Right renal cortex interstitium (tissue), 3 donors: ENCODE measurements around the gene LRRC74B. TPM values are rescaled to one million over a fixed set of nuclear protein-coding genes. Genes with fewer than 3 reads are reported as not detected.
A peak's percentile ranks its signal among the peaks of the same experiment; 100 is the strongest.

Source experiments
- DNase-seq, 3 donors: peaks; one replicate each; pipeline ENCODE4 v3.0.0-alpha.2; 2013; ENCODE audit warnings: low read depth in 3 of 3, low spot score in 2 of 3
- polyA plus RNA-seq, 3 donors: library from polyadenylated mRNA; unstranded; fragments of 120-200 nt; gene quantifications; one replicate each; pipeline ENCODE4 v1.2.1, GENCODE V29; 2013; ENCODE audit not compliant: insufficient read length in 3 of 3

LRRC74B gene
- polyA plus RNA-seq, 3 donors: 0.07 to 0.20 (median 0.11) TPM

GRCh38 chr22:21099578-21099977 is 53.8 kb downstream of the LRRC74B start:
- no peak for DNase-seq

DNA sequence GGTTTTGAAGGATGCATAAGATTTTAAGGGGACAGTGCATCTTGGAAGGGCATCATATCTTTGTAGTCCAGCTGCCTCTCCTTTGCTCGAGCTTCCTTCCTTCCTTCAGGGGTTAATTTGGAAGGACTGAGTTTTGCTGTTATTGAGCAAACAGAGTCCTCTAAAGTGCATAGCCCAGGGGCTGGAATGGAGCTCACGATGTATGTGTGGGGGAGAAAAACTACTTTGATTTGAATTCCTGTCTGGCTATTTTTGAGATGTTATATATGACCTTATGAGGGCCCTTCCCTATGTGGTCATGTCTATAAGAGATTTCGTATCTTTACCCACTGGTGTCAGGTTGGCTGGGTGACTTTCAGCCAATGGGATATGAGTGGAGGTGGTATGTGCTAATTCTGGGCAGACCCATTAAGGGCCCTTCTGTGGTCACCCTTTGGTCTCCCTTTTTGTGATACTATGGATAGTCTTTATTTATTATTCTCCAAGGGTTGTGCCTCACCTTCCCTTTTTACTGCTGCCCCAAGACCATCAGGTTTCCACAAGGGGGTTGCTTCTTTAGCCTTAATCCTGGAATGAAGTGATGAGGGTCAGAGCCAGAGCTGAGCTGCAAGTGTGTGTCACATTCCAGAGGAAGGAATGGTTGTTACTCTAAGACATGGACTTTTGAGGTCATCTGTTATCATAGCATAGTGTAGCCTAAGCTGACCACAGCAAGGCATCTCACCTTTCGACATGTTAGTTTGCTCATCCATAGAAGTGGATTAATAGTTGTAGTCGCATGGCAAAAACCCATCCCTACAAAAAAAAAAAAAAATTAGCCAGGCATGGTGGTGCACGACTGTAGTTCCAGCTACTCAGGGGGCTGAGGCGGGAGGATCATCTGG is 54.6 kb downstream of the LRRC74B start:
- no peak for DNase-seq

DNA sequence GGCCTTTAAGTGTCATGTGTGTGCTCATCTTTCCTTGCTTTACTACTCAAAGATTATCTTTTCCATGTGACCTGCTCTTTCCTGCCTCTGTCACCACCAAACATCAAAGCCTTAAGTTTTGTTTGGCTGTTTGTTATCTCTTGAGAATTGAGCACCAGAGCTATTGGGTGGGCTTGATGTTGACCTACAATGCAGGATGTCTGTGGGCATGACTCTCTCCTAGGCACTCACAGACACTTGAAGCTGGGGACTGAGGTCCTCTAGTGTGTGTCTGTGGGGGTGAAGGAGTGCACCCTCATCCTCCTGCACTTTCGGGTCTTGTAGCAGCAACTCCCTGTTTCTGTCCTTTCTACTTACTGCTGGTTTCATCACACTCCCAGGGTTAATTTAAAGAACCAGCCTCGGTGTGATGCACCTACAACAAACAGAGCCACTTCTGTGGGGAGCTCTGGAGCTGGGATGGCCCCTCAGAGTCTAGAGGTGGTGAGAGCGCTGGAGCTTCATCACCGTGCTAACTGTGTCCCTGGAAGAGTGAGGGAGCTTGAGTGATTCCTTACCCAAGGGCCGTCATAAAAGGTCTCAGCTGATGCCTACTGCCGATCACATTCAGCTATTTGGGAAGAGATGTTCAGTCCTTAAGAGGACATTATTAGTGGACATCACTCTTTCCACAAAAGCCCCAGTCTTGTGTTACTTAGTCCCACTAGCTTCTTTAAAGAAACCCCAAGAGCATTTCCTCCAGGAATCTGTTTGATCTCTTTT is 56.3 kb downstream of the LRRC74B start:
- DNase-seq: no peak

- peak; percentile 36 to 63 (median 53) for DNase-seq
Observed at GRCh38 chr22:21102659-21103267, 57.0 kb downstream of the LRRC74B start.

GRCh38 chr22:21103633-21104032 is 57.9 kb downstream of the LRRC74B start:
- no peak for DNase-seq

- no peak for DNase-seq
Observed at GRCh38 chr22:21104126-21104691, 58.5 kb downstream of the LRRC74B start.

DNA sequence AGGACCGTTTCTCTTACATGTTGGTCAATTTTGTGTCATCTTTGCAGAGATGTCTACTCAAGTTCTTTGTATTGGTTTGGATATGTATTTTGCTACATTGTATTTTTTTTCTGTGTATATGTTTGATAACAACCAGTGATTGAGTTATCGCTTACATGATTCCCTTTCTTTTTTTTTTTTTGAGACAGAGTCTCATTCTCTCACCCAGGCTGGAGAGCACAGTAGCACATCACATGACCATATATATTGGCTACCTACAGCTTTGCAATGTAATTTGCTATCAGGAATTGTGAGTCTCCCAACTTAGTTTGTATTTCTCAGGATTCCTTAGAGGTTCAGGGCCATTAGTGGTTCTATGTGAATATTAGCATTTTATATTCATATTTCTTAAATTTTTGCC is 59.5 kb downstream of the LRRC74B start:
- DNase-seq: no peak

DNA sequence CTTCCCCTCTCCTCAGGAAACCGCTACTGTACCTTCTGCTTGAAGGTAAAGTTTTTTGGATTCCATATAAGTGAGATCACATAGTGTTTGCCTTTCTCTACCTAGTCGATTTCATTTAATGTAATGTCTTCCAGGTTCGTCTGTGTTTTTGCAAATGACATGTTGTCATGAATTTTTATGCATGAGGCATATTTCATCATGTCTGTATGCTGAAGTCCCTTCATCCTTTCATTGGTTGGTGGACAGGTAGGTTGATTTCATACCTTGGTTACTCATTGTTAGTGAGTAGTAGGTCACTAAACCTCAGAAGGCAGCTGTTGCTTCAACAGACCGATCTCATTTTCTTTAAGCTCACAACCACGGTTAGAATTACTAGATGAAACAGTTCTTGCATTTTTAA is 60.3 kb downstream of the LRRC74B start:
- DNase-seq: no peak

DNA sequence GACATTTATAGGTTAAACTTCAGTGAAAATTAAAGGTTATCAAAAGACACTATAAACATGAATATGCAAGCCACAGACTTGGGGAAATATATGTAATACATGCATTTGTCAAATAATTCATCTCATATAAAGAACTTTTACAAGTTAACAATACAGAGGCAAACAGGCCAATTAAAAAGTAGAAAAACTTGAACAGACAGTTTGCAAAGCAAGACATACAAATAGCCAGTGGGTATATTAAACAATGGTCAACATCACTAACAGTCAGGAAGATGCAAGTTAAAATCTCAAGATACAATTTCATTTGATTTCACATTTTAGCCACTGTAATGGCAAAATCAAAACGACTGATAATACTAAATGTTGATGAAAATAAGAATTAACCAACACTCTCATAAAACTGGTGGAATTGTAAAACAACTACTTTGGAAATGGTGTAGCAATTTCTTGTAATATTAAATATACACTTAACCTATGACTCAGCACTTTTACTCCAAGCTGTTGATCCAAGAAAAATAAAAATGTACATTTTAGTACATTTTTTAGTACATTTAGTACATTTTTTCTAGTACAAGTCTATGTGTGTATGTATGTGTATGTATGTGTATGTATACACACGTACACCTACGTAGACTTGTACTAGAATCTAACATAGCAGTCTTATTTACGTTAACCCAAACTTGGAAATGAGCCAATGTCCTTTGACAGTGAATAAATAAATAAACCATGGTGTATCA is 62.8 kb downstream of the LRRC74B start:
- DNase-seq: no peak

Other genes starting within 250 kb of the LRRC74B start
- 10 to 100 TPM; 56.5 to 58.7 (median 57.4) TPM for gene PI4KA, start 187.1 kb upstream of the LRRC74B start, polyA plus RNA-seq
- gene SNAP29, start 186.9 kb upstream of the LRRC74B start, polyA plus RNA-seq: 10 to 100 TPM; 34.0 to 34.9 (median 34.6) TPM
- 10 to 100 TPM; 63.1 to 65.0 (median 64.5) TPM for gene CRKL, start 128.5 kb upstream of the LRRC74B start, polyA plus RNA-seq
- under 1 TPM; 0.69 to 0.97 (median 0.76) TPM for gene AIFM3, start 78.7 kb upstream of the LRRC74B start, polyA plus RNA-seq
- gene LZTR1, start 63.6 kb upstream of the LRRC74B start, polyA plus RNA-seq: 10 to 100 TPM; 35.7 to 42.8 (median 37.3) TPM
- gene THAP7, start 43.8 kb upstream of the LRRC74B start, polyA plus RNA-seq: 10 to 100 TPM; 15.4 to 17.2 (median 16.1) TPM
- 1 to 10 TPM in 2 of 3 donors, under 1 TPM in 1; 0.89 to 1.4 (median 1.1) TPM for gene P2RX6, start 30.8 kb upstream of the LRRC74B start, polyA plus RNA-seq
- 1 to 10 TPM in 2 of 3 donors, under 1 TPM in 1; 0.94 to 1.5 (median 1.4) TPM for gene SLC7A4, start 13.4 kb upstream of the LRRC74B start, polyA plus RNA-seq